Loucy (cell line): ENCODE data around the gene TBX15.

Source experiments
- CTCF ChIP-seq: fragments of 200-600 bp; sonication (generic); conservative IDR thresholded peaks from 2 replicates; pipeline ENCODE4 v1.5.1; 2014; ENCODE audit warnings: mild to moderate bottlenecking, antibody characterized with exemption, low read length
- EZH2phosphoT487 ChIP-seq: fragments of 200-600 bp; IDR thresholded peaks from 2 replicates; pipeline ENCODE4 v1.6.1; 2018; ENCODE audit warnings: antibody characterized with exemption, mild to moderate bottlenecking, moderate library complexity, borderline replicate concordance

- TF ChIP-seq CTCF (no peak), EZH2phosphoT487 (no peak)
Observed at GRCh38 chr1:118977600-118977999, 10.5 kb downstream of the TBX15 start.
